SIG-M5 treated with dmso at 0.1 percent for 504 hours (cell line): Measurements from ENCODE around the gene VTA1.
"Not testable (repeated sequence)": the region's sequence is repeated elsewhere in the genome, so short reads cannot be mapped to it uniquely, and the experiment has no call there.

Experiments
- DNase-seq: peaks from one replicate; lab custom pipeline; 2025; ENCODE audit not compliant: unreplicated experiment; lab: John Stamatoyannopoulos, UW

VTA1 gene

GRCh38 chr6:142225115-142225514, 78.1 kb downstream of the VTA1 start:
- no peak for DNase-seq

- no peak for DNase-seq
These were observed 78.5 kb downstream of the VTA1 start for GRCh38 chr6:142225552-142225951.

DNA sequence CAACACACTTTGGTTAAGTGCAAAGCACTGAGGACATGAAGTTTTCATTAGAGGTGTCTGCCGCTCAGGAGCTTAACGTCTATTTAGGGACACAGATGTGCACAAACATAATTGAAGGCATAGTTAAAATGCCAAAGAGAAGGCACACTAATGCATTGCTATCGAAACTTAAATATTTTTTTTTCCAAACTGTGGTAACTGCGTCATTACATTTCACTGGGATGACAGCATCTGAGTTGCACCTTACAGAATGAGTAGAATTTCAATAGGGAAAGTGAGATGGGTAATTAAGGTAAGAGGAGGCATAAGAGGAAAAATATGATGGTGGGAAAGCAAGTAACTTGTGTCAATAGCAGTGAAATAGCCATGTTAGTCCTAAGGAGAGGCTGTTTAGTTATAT, 79.7 kb downstream of the VTA1 start:
- DNase-seq: no peak

DNA sequence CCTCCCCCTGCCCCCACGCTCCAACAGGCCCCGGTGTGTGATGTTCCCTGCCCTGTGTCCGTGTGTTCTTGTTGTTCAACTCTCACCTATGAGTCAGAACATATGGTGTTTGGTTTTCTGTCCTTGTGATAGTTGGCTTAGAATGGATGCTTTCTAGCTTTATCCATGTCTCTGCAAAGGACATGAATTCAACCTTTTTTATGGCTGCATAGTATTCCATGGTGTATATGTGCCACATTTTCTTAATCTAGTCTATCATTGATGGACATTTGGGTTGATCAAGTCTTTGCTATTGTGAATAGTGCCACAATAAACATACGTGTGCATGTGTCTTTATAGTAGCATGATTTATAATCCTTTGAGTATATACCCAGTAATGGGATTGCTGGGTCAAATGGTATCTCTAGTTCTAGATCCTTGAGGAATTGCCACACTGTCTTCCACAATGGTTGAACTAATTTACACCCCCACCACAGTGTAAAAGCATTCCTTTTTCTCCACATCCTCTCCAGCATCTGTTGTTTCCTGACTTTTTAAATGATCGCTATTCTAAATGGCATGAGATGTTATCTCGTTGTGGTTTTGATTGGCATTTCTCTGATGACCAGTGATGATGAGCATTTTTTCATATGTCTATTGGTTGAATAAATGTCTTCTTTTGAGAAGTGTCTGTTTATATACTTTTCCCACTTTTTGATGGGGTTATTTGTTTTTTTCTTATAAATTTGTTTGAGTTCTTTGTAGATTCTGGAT, 82.6 kb downstream of the VTA1 start:
- DNase-seq: not testable (repeated sequence)

GRCh38 chr6:142232206-142233044, 85.4 kb downstream of the VTA1 start:
- DNase-seq: peak; percentile 23

GRCh38 chr6:142233945-142234682, 87.1 kb downstream of the VTA1 start:
- no peak for DNase-seq

DNA sequence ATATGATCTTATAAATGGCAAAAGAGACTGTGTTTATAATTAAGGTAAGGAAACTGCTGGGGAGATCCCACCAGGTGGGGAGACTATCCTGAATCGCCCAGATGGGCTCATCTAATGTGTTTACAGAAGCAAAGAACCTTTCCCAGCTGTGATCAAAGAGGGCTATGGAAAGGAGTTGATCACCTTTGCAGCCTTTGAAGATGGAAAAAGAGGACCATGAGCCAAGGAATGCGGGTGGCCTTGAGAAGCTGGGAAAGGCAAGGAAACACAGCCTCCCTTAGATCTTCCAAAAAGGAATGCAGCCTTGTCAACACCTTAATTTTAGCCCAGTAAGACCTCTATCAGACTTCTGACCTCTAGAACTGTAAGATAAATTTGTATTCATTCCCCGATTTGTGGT, 88.2 kb downstream of the VTA1 start:
- no peak for DNase-seq

GRCh38 chr6:142235791-142236190, 88.7 kb downstream of the VTA1 start:
- no peak for DNase-seq

DNA sequence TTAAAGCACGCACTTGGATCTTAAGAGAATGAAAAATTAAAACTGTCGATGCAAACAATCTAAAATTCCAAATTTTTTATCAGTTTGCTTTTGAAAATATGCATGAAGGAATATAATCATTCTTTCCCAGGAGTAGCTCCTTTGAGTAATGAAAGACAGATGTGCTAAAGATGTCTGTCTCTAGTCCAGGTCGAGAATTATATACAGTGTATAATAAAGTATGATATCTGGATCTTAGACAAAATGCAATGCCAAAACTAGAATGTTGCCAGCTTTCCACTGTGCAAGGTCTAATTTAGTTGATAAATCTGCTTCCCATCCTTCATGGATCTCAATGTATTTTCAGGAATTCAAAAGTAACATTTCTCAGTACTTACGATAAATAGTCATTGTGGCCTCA, 89.6 kb downstream of the VTA1 start:
- no peak for DNase-seq

DNA sequence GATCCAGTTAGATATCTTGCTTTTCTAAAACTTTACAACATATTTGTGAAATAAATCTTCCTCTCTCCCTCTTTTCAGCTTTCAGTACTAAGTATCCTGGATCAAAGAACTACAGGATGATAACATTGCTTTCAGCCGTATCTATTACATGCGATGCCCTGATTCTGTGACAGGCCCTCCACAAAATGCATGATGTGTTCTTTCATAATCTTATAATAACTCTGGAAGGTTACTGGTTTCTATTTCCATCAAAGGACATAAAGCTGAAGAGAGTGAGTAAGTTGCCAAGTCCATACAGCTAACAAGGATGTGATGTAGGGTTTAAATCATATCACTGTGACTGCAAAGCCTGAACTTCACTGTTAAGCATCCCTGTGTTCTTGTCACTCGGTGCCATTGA, 91.8 kb downstream of the VTA1 start:
- no peak for DNase-seq

DNA sequence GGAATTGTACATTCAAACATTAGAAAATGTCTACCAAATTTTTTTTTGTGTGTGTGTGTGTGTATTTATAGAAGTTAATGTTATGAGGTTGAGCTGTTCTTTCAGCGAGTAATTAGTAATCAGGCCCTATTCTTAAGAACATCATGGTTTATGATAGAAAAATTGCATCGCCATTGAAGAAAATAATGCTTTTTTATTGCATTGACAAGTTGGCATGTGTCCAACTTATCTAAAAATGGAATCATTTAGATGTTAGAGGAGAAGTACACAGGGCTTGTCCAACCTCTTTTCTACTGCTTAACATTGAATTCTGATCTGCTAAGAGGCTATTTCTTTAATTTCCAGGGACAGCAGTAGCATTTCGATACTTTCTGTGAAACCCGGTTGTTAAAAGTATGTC, 93.1 kb downstream of the VTA1 start:
- no peak for DNase-seq

GRCh38 chr6:142241061-142241460, 94.0 kb downstream of the VTA1 start:
- DNase-seq: no peak

DNA sequence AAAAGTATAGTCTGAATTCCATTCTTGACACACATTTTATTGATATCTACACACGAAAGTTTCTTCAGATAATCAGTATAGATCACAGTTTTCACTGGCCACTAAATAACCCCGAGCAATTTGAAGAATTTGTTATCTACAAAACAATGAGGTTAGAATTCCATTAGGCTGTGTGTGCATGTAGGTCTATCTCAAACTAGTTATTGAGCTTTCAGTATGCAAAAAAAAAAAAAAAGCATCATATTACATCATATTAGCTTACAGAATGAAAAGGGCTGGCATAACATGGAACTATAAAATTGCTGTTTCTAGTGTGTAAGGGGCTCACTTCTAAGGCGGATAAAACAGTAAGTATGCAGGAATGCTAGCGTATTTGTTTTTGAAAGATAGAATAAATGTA, 95.2 kb downstream of the VTA1 start:
- no peak for DNase-seq

DNA sequence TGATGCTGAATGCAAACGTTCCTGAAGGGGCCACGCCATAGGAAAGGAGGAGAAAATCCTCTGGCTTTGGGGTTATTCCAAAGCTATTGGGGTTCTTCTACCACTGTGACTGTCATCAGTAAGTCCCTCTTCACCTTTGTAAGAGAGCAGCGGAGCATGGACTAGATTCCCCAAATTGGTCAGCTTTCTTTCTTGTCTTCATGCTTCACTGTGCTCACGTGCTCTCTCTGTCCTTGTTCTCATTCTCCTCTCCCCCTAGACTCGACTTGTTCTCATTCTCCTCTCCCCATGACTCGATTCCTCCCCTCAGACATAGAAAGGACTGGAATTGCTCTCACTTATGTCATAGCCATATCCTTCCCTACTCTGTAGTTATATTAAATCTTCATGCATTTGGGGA, 99.9 kb downstream of the VTA1 start:
- no peak for DNase-seq

DNA sequence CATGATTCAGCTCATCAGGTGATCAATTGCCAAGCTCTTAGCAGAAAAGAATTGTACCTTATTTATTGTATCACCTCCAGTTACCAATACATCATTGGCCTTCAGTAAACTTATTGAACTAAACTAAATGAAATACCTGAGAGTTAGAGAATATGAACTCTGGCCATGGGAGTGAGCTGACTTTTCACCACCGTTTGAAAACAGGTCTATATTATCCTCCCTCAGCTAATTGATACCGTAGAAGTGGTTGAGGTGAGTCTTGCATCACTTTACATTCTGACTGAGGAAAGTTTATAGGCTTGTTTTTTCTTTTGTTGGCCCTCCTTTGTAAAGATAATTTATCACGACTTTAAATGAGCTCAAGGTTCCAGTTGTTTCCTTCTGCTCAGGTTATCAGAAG, 102.2 kb downstream of the VTA1 start:
- no peak for DNase-seq

- DNase-seq: no peak
These were observed 104.9 kb downstream of the VTA1 start for GRCh38 chr6:142251930-142252445.

DNA sequence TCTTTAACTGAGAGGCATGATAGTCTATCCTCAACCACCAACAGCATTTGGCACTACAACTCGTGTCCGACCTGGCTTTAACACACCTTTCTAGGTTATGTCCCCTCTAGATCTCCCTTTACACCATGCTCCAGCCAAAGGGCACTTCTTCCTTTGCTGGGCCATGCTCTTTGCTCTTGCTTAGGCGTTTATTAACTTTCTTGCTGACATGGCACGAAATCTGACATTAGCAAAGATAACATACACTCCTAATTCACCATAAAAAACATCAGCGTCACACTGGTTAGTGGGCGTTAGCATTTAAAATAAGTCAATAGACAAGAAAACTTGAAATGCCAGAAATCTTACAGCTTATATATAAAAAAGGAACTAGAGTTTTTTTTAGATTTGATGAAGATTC, 107.5 kb downstream of the VTA1 start:
- no peak for DNase-seq

- DNase-seq: no peak
These were observed 108.7 kb downstream of the VTA1 start for GRCh38 chr6:142255785-142256184.

DNA sequence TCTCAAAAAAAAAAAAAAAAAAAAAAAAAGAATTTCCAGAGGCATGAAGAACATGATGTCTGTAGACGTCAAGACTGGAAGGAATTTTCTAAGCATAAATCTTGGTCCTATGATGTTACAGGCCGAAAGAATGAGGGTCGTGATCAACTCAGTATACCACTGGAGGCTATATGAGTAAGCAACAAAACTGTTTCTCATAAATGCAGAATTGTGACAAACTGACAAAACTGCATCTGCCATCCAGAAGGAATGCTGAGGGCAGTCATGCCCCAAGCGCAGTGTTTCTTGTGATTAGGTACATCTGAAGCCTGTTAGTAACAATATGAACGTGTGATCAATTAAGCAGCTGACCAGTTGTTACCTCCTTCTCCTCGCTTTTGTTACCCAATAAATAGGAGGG, 111.2 kb downstream of the VTA1 start:
- no peak for DNase-seq

- DNase-seq: no peak
These were observed 111.7 kb downstream of the VTA1 start for GRCh38 chr6:142258757-142259156.

DNA sequence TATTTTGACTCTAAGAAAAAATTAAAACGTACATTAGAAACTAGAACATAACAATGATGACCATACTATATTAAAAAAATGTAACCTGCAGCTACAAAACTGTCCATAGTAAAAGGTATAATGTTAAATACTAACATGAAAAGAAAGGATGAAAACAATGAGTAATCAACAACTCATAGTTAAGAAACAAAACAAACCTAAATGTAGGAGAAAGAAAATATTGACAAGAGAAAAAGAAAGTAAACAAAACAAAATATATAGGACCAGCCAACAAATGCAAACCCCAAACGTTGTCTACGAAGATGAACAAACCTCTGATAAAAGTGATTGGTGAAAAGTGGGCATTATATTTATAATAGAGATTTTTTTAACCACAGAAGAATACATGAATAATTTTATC, 113.7 kb downstream of the VTA1 start:
- DNase-seq: no peak

GRCh38 chr6:142262231-142262630, 115.2 kb downstream of the VTA1 start:
- DNase-seq: no peak
